HuH-7 (cell line): ENCODE measurements around the gene DOCK6.

Source experiments
- DNase-seq: peaks from one replicate; pipeline ENCODE4 v3.0.0; 2011; ENCODE audit warnings: low spot score

DOCK6 gene

GRCh38 chr19:11223200-11223599, 39.1 kb downstream of the DOCK6 start:
- DNase-seq = no peak

DNA sequence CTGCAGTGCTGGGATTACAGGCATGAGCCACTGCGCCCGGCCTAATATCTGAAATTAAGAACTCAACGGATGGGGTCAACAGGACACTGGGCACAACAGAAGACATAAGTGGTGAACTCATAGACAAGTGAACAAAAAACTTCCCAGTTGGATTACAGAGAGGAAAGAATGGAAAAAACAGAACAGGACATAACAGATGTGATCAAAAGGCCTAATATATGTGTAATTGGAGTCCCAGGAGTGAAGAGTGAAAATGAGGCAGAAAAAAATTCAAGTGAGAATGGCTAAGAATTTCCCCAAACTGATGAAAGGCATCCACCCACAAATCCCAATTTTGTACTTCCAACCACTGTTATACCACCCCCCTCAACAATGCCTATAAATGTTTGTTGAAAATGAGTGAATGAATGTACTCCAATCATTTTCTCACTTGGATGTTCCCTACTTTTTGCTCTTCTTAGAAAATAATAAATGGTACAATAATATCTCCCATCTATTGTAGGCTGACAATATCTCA, 41.2 kb downstream of the DOCK6 start:
- no peak for DNase-seq

GRCh38 chr19:11214387-11214786, 47.9 kb downstream of the DOCK6 start:
- no peak for DNase-seq

- no peak for DNase-seq
Measured at GRCh38 chr19:11210656-11210928, 51.7 kb downstream of the DOCK6 start.

DNA sequence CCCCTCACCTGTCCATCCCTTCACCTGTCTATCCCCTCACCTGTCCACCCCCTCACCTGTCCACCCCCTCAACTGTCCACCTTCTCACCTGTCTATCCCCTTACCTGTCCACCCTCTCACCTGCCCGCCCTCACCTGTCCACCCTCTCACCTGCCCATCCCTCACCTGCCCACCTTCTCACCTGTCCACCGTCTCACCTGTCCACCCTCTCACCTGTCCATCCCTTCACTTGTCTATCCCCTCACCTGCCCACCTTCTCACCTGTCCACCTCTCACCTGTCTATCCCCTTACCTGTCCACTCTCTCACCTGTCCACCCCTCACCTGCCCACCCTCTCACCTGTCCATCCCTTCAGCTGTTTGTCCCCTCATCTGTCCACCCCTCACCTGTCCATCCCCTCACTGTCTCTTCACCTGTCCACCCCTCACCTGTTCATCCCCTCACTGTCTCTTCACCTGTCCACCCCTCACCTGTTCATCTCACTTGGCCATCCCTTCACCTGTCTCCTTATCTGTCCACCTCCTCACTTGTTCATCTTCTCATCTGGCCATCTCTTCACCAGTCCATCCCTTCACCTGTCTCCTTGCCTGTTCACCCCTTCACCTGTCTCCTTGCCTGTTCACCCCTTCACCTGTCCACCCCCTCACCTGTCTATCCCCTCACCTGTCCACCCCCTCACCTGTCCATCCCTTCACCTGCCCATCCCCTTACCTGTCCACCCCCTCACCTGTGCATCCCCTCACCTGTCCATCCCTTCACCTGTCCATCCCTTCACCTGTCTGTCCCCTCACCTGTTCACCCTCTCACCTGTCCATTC, 52.3 kb downstream of the DOCK6 start:
- DNase-seq = no peak

DNA sequence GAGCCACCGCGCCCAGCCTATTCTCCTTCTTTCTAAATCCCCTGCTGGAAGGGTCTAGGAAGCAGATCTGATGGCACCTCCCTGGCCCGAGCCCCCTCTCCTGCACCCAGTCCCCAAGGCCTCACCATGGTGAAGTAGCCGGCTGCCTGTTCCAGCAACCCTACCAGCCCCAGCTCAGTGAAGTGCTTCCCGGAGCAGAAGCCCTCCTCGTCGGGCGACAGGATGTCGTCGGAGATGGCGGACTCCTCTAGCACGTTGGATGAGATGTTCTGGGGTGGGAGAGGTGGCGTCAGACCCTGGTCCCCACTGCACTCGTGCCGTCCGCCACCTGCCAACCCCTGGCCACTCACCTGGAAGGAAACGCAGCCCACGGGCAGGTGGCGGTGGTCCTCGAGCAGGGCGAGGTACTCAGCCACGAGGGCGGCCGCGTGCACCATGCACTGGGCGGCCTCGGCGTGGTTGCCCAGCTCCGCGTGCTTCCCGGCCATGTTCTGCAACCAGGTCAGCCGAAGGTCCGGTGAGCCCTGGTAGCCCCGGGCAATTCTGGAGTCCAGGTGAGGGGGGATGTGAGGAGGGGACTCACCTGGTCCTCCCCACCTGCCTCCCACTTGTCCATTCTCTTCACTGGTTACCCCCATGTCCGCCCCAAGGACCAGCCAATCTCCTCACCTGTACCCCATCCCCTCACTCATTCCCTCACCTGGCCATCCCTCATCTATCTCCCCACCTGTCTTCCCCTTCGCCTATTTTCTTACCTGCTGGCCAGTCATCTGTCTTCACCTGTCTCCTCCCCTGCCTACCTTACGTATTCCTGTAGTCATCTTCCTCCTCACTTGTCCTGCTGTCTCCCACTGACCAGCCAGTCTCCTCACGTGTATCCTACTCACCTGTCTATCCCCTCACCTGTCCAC, 53.5 kb downstream of the DOCK6 start:
- no peak for DNase-seq

DNA sequence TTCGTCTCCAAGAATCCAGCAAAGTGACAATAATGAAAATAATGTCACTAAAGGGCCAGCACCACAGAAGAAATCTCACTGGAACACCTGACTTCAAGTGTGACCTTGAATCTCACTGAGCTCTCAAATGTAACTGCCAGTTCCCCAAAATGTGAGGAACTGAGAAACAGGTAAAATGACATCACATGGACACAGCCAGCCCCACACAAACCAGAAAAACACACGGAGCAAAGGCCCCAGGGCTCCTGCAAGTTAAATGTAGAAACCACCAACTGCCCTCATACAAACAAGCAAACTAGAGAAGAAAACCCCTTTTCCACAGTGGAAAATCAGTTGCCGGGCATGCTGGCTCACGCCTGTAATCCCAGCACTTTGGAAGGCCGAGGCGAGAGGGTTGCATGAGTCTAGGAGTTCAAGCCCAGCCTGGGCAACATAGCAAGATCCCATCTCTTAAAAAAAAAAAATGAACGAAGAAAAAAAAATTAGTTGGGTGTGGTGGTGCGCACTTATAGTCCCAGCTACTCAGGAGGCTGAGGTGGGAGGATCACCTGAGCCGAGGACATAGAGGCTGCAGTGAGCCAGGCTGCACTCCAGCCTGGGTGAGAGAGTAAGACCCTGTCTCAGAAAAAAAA, 56.3 kb downstream of the DOCK6 start:
- DNase-seq = no peak

- no peak for DNase-seq
Measured at GRCh38 chr19:11204943-11205349, 57.4 kb downstream of the DOCK6 start.

DNA sequence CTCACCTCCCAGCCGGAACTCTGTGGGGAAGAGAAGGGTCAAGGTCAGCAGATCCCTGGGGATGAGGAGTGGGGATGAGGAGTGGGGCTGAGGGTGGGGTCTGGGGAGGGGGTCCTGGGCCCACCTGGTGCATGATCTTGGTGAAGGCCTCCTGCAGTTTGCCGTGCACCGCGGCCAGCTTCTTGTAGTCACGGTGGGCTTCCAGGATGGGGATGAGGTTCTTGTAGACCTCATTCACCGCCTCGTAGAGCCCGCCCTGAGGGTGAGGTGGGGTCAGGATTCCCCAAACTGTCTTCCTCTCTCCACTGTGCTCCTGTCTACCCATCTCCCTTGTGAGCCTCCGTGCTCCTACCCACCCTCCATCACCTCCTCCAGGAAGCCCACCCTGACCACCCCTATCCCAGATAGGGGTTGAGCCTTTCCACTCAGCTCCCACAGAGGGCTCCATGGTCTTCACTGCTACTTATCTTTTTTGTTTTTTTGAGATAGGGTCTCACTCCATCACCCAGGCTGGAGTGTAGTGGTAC, 58.2 kb downstream of the DOCK6 start:
- no peak for DNase-seq

- peak; percentile 73 for DNase-seq
Measured at GRCh38 chr19:11203194-11204075, 58.9 kb downstream of the DOCK6 start.

DNA sequence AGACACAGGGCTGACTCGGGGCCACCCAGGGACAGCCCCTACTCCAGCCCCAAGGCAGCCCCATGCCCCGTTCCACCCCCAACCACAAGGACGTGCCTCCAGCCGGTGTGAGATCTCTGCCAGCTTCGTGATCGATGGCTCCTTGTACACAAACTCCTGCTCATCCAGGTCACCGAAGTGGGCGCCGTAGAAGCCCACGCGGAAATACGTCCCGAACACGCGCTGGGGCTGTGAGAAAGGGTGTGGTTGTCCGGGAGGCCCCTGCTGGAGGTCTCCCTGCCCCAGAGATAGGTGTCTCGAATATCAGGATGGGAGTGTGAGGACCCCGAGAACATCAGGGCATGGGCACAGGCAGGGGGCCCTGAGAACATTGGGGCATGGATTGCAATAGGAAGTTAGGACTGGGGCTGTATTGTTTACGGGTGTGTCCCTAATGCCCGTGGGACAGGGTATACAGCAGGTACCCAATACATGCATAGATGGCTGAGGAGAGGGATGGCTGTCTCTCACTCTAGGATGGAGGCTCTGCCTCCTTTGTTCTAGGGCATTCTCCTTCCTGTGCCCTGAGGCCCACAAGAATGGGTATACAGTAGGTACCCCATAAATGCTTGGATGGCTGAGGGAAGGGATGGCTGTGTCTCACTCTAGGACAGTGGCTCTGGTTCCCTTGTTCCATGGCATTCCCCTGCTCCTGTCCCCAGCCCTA, 59.7 kb downstream of the DOCK6 start:
- no peak for DNase-seq

- no peak for DNase-seq
Measured at GRCh38 chr19:11201791-11202190, 60.5 kb downstream of the DOCK6 start.

DNA sequence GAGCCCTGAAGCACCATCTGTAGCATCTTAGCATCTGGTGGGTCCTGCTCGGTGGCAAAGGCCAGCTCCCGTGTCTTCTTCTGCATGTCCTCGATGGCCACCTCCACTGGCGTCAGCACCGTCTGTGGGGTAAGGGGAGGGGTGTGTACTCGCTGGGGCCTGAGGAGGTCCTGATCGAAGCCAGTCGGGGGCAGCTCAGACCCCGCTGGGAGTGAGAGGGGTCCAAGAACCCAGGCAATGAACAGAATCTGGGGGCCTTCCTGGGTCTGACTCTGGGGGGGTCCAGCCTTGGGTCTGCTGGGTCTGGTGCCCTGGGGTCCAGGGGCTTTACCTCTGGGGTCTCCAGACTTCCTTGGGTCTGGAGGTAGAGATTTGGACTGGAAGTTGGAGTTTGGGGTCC, 61.4 kb downstream of the DOCK6 start:
- DNase-seq = no peak

- no peak for DNase-seq
Measured at GRCh38 chr19:11200015-11200574, 62.2 kb downstream of the DOCK6 start.

DNA sequence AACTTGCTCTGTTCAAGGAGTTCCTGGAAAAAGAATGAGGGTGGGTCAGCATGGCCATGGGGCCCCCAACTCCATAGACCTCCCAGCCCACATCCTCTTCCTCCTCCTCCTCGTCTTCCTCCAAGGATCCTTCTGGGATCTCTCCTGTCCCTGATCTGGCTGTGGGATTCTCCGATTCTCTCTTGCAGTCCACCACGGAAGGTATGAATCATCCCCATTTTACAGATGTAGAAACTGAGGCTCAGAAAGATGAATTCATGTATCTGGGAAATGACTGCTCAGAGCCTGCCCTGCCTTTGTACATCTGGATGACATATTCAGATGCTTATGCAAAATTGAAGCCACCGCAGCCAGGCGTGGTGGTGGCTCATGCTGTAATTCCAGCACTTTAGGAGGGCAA, 62.8 kb downstream of the DOCK6 start:
- DNase-seq = no peak

DNA sequence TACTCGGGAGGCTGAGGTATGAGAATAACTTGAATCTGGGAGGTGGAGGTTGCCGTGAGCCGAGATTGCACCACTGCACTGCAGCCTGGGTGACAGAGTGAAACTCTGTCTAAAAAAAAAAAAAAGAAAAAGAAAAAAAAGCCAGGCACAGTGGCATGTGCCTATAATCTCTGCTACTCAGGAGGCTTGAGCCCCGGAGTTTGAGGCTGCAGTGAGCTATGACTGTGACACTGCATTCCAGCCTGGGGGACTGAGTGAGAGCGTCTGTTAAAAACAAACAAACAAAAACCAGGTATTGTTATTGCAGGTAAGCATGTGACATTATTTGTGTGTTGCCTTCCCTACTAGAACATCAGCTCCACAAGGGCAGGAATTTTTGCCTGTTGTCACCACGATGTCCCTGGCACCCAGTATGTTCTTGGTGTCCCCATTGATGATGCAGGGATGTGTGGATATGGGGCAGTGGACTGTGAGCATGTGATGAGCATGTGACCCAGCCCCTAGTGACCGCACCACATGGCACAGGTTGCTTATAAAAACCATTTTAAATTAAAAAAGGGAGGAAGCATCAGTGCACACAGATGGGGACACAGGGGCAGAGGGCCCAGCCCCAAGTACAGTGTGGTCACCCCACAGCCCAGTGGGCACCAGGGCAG, 63.4 kb downstream of the DOCK6 start:
- DNase-seq = no peak

DNA sequence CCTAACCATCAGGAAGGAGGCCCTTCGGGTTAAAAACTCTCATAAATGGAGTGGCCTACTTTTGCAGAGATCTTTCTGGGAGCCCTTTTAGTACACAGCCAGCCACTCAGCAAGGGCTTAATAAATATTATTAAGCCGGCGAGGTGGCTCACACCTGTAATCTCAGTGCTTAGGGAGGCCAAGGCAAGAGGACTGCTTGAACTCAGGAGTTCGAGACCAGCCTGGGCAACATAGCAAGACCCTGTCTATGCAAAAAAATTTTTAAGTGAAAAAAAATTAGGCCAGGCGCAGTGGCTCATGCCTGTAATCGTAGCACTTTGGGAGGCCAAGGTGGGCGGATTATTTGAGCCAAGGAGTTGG, 64.2 kb downstream of the DOCK6 start:
- DNase-seq = no peak

DNA sequence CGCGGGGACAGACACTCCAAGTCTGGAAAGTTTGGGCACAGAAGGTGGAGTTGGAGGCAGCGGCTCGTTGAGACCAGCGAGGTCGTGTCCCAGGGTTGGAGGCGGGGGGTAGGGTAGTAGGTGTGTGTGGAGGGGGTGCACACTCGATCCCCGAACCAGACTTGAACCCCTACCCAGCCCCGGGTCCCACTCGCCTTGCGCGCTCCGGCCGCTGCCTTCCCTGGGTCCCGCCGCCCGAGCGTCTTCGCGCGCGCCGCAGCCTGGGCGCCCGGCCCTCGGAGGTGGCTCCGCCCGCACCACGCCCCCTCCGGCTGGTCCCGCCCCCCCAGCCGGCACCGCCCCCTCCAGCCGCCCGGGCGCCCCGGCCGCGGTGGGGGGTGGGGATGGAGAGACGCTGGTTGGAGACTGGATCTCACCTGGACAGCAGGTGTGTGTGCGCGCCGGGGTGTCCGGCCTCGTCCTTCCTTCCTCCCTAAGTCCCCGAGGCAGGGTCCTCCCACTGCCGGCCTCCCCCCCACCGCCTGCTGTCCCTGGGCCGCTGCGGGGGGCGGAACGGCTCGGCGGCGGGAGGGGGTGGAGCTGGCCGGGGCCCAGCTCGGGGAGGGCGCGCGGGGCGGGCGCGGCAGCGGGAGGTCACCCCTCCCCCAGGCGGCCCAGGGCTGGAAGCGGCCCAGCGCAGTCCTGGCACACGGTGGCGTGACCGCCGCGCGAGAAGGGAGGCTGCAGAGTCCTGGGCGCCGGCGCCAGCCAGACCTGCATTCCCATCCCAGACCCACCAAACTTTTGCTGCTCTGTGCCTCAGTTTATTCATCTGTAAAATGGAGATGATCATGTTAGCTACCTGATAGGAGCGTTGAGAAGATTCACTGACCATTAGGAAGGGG, 64.8 kb downstream of the DOCK6 start, which contains the start of gene KANK2:
TSS of gene KANK2 (minus strand) at position 255 of the 884 bp plus-strand sequence. CDS start 3,034 bp downstream, outside the sequence.
- peak; percentile 92 for DNase-seq
